ENCODE data around the gene ATP2C1.

DNA sequence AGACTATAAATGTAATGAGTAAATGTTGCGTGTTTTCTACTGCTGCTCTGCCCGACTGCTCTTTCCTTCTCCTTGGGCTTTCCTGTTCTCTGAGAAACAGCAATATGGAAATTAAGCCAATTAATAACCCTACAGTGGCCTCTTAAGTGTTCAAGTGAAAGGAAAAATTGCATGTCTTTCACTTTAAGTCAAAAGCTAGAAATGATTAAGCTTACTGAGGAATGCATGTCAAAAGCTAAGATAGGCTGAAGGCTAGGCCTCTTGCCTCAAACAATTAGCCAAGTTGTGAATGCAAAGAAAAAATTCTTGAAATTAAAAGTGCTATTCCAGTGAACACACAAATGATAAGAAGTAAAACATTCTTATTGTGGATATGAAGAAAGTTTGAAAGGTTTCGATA is 55.0 kb downstream of the ATP2C1 start:
- TF ChIP-seq, protein P1, sequence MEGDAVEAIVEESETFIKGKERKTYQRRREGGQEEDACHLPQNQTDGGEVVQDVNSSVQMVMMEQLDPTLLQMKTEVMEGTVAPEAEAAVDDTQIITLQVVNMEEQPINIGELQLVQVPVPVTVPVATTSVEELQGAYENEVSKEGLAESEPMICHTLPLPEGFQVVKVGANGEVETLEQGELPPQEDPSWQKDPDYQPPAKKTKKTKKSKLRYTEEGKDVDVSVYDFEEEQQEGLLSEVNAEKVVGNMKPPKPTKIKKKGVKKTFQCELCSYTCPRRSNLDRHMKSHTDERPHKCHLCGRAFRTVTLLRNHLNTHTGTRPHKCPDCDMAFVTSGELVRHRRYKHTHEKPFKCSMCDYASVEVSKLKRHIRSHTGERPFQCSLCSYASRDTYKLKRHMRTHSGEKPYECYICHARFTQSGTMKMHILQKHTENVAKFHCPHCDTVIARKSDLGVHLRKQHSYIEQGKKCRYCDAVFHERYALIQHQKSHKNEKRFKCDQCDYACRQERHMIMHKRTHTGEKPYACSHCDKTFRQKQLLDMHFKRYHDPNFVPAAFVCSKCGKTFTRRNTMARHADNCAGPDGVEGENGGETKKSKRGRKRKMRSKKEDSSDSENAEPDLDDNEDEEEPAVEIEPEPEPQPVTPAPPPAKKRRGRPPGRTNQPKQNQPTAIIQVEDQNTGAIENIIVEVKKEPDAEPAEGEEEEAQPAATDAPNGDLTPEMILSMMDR (IDR thresholded peaks at IDR 0.05), result no peak
- TF ChIP-seq EP300 (IDR thresholded peaks at IDR 0.05), result no peak
- TF ChIP-seq POLR2A (IDR thresholded peaks at IDR 0.05), result no peak
- TF ChIP-seq POLR2AphosphoS5 (IDR thresholded peaks at IDR 0.05), result no peak
